Mucosa of rectum (tissue), 2 donors: ENCODE data around the gene ISOC2.
"Not testable (repeated sequence)": the region's sequence is repeated elsewhere in the genome, so short reads cannot be mapped to it uniquely, and the experiment has no call there.

ENCODE experiments used
- H3K27ac ChIP-seq, 2 donors: one replicate each; pipeline ENCODE4 v1.7.0; 2013; ENCODE audit warnings: inconsistent platforms in 2 of 2, low read depth in 2 of 2, low read length in 2 of 2
- H3K27me3 ChIP-seq, 2 donors: one replicate each; pipeline ENCODE4 v1.7.0; 2013; ENCODE audit warnings: low read length in 2 of 2; ENCODE audit not compliant: control insufficient read depth in 2 of 2, insufficient read depth in 2 of 2
- H3K36me3 ChIP-seq, 2 donors: one replicate each; pipeline ENCODE4 v1.7.0; 2013; ENCODE audit warnings: low read length in 2 of 2; ENCODE audit not compliant: control insufficient read depth in 2 of 2, insufficient read depth in 2 of 2
- H3K4me1 ChIP-seq, 2 donors: one replicate each; pipeline ENCODE4 v1.7.0; 2013; ENCODE audit warnings: low read length in 2 of 2, mild to moderate bottlenecking in 1 of 2; ENCODE audit not compliant: control insufficient read depth in 2 of 2, insufficient read depth in 2 of 2
- H3K4me3 ChIP-seq, 2 donors: one replicate each; pipeline ENCODE4 v1.7.0; 2013; ENCODE audit warnings: low read length in 2 of 2
- H3K9ac ChIP-seq, 2 donors: one replicate each; pipeline ENCODE4 v1.7.0; 2013; ENCODE audit warnings: low read length in 2 of 2, low read depth in 1 of 2, mild to moderate bottlenecking in 1 of 2
- H3K9me3 ChIP-seq, 2 donors: one replicate each; pipeline ENCODE4 v1.7.0; 2013; ENCODE audit warnings: low read length in 2 of 2; ENCODE audit not compliant: control insufficient read depth in 2 of 2
- donor health status: healthy.
- donor health status: Normal muscosa, but diverticular disease.

Gene ISOC2

GRCh38 chr19:55497763-55498162, 36.3 kb upstream of the ISOC2 start:
- Histone ChIP-seq H3K36me3 (no peaks in the 10 kb centered on the region), H3K27me3 (peaks cover 0 to 4% of the 10 kb centered on the region in 2 donors), H3K9ac (no peak overlapping the region), H3K4me1 (peaks cover 0 to 2% of the 10 kb centered on the region in 2 donors), H3K4me3 (no peak overlapping the region), H3K9me3 (no peaks in the 10 kb centered on the region), H3K27ac (no peak overlapping the region)

- H3K4me1 ChIP-seq, H3K9ac ChIP-seq, H3K9me3 ChIP-seq, H3K36me3 ChIP-seq, H3K27ac ChIP-seq, H3K4me3 ChIP-seq, H3K27me3 ChIP-seq: not testable (repeated sequence)
These were observed 35.4 kb upstream of the ISOC2 start for GRCh38 chr19:55496820-55497219.

GRCh38 chr19:55495646-55496349, 34.4 kb upstream of the ISOC2 start:
- H3K9ac ChIP-seq: no peak overlapping the region
- no peak overlapping the region for H3K27ac ChIP-seq
- no peaks in the 10 kb centered on the region for H3K36me3 ChIP-seq
- H3K27me3 ChIP-seq: peaks cover 3 to 9% of the 10 kb centered on the region in 2 donors
- H3K9me3 ChIP-seq: no peaks in the 10 kb centered on the region
- H3K4me1 ChIP-seq: peaks cover 0 to 5% of the 10 kb centered on the region in 2 donors
- no peak overlapping the region for H3K4me3 ChIP-seq

- H3K4me1 ChIP-seq: peaks cover 0 to 5% of the 10 kb centered on the region in 2 donors
- H3K9me3 ChIP-seq: no peaks in the 10 kb centered on the region
- H3K9ac ChIP-seq: peak overlapping the region in 1 of 2 donors; percentile 53
- H3K4me3 ChIP-seq: peak overlapping the region in 1 of 2 donors; percentile 22
- no peaks in the 10 kb centered on the region for H3K36me3 ChIP-seq
- peaks cover 3 to 9% of the 10 kb centered on the region in 2 donors for H3K27me3 ChIP-seq
- peak overlapping the region; percentile 41 to 58 for H3K27ac ChIP-seq
These were observed 32.8 kb upstream of the ISOC2 start for GRCh38 chr19:55494172-55494761.

- Histone ChIP-seq H3K9ac (peak overlapping the region in 1 of 2 donors; percentile 53), H3K4me3 (peak overlapping the region in 1 of 2 donors; percentile 22), H3K27me3 (peaks cover 3 to 9% of the 10 kb centered on the region in 2 donors), H3K27ac (peak overlapping the region; percentile 41 to 58), H3K9me3 (no peaks in the 10 kb centered on the region), H3K36me3 (no peaks in the 10 kb centered on the region), H3K4me1 (peaks cover 0 to 5% of the 10 kb centered on the region in 2 donors)
These were observed 32.3 kb upstream of the ISOC2 start for GRCh38 chr19:55493645-55494171.

- Histone ChIP-seq H3K4me1 (peaks cover 0 to 5% of the 10 kb centered on the region in 2 donors), H3K27me3 (peaks cover 3 to 9% of the 10 kb centered on the region in 2 donors), H3K9me3 (no peaks in the 10 kb centered on the region), H3K27ac (peak overlapping the region; percentile 2 to 32), H3K36me3 (no peaks in the 10 kb centered on the region), H3K4me3 (no peak overlapping the region), H3K9ac (no peak overlapping the region)
These were observed 31.7 kb upstream of the ISOC2 start for GRCh38 chr19:55493052-55493644.

GRCh38 chr19:55492362-55492944, 31.0 kb upstream of the ISOC2 start:
- H3K36me3 ChIP-seq: no peaks in the 10 kb centered on the region
- H3K4me3 ChIP-seq: no peak overlapping the region
- H3K4me1 ChIP-seq: peaks cover 0 to 5% of the 10 kb centered on the region in 2 donors
- H3K9me3 ChIP-seq: no peaks in the 10 kb centered on the region
- no peak overlapping the region for H3K27ac ChIP-seq
- peaks cover 3 to 9% of the 10 kb centered on the region in 2 donors for H3K27me3 ChIP-seq
- H3K9ac ChIP-seq: no peak overlapping the region

- no peak overlapping the region for H3K9ac ChIP-seq
- H3K4me3 ChIP-seq: no peak overlapping the region
- no peaks in the 10 kb centered on the region for H3K36me3 ChIP-seq
- peaks cover 0 to 8% of the 10 kb centered on the region in 2 donors for H3K4me1 ChIP-seq
- peaks cover 3 to 9% of the 10 kb centered on the region in 2 donors for H3K27me3 ChIP-seq
- H3K27ac ChIP-seq: peak overlapping the region in 1 of 2 donors; percentile 32
- no peaks in the 10 kb centered on the region for H3K9me3 ChIP-seq
These were observed 30.3 kb upstream of the ISOC2 start for GRCh38 chr19:55491546-55492360.

GRCh38 chr19:55490478-55491432, 29.3 kb upstream of the ISOC2 start:
- H3K9ac ChIP-seq: no peak overlapping the region
- no peaks in the 10 kb centered on the region for H3K36me3 ChIP-seq
- H3K27me3 ChIP-seq: peaks cover 3 to 9% of the 10 kb centered on the region in 2 donors
- H3K27ac ChIP-seq: peak overlapping the region in 1 of 2 donors; percentile 32
- H3K9me3 ChIP-seq: no peaks in the 10 kb centered on the region
- H3K4me1 ChIP-seq: peaks cover 0 to 11% of the 10 kb centered on the region in 2 donors
- no peak overlapping the region for H3K4me3 ChIP-seq
